ENCODE measurements around the gene MTA2. TPM values are rescaled to one million over a fixed set of nuclear protein-coding genes. Genes with fewer than 3 reads are reported as not detected.

Gene MTA2
- total RNA-seq, 1 donor from 2014 or later, result 91.6 TPM

GRCh38 chr11:62543680-62544444 is 57.8 kb downstream of the MTA2 start:
- no peak for TF ChIP-seq CTCF (IDR thresholded peaks at IDR 0.05)
- Mint-ChIP-seq H3K4me1 (ENCODE audit: unreplicated experiment) (peaks cover 77% of the 10 kb centered on the region), H3K4me3 (ENCODE audit: unreplicated experiment) (peak overlapping the region; percentile 97), H3K9me3 (ENCODE audit: unreplicated experiment) (no peaks in the 10 kb centered on the region), H3K27me3 (ENCODE audit: unreplicated experiment) (no peaks in the 10 kb centered on the region), H3K36me3 (ENCODE audit: unreplicated experiment) (no peaks in the 10 kb centered on the region), H3K27ac (ENCODE audit: unreplicated experiment) (peak overlapping the region; percentile 95)
- no peak for DNase-seq (ENCODE audit: extremely low spot score, unreplicated experiment)

Small RNA genes lying within 50 kb of the gene (microRNA-seq; reads per million reads assigned to microRNA genes)
- gene MIR6747 (ENCODE audit: unreplicated experiment), result not detected

Other genes with a start within 250 kb of the MTA2 start
- gene SCGB1A1, start 182.8 kb downstream of the MTA2 start, total RNA-seq, result not detected in 2 replicates
- gene AHNAK, start 55.1 kb downstream of the MTA2 start, total RNA-seq, result 462 and 503 TPM in 2 replicates
- 1,404 TPM in 2 replicates for gene EEF1G, start 28.0 kb downstream of the MTA2 start, total RNA-seq
- gene TUT1, start 10.3 kb downstream of the MTA2 start, total RNA-seq, result 12.7 and 15.6 TPM in 2 replicates
- gene EML3, start 10.9 kb upstream of the MTA2 start, total RNA-seq, result 78.8 and 80.9 TPM in 2 replicates
- gene ROM1, start 11.4 kb upstream of the MTA2 start, total RNA-seq, result 3.3 and 4.4 TPM in 2 replicates
- 35.8 and 41.4 TPM in 2 replicates for gene B3GAT3, start 20.1 kb upstream of the MTA2 start, total RNA-seq
- gene GANAB, start 44.7 kb upstream of the MTA2 start, total RNA-seq, result 366 and 389 TPM in 2 replicates
- gene INTS5, start 51.4 kb upstream of the MTA2 start, total RNA-seq, result 20.5 and 24.0 TPM in 2 replicates
- 53.6 and 56.3 TPM in 2 replicates for gene C11orf98, start 63.3 kb upstream of the MTA2 start, total RNA-seq
- 19.4 and 27.3 TPM in 2 replicates for gene CSKMT, start 63.4 kb upstream of the MTA2 start, total RNA-seq
- gene UQCC3, start 69.8 kb upstream of the MTA2 start, total RNA-seq, result 6.3 and 6.8 TPM in 2 replicates
- 7.3 and 9.1 TPM in 2 replicates for gene LBHD1, start 70.4 kb upstream of the MTA2 start, total RNA-seq
- 132 and 161 TPM in 2 replicates for gene UBXN1, start 77.2 kb upstream of the MTA2 start, total RNA-seq
- gene LRRN4CL, start 87.7 kb upstream of the MTA2 start, total RNA-seq, result 0.39 and 0.46 TPM in 2 replicates
- 54.1 and 56.7 TPM in 2 replicates for gene BSCL2, start 105.6 kb upstream of the MTA2 start, total RNA-seq
- not detected in 2 replicates for gene GNG3, start 105.8 kb upstream of the MTA2 start, total RNA-seq
- gene HNRNPUL2, start 125.6 kb upstream of the MTA2 start, total RNA-seq, result 52.5 and 56.1 TPM in 2 replicates
- gene TTC9C, start 126.6 kb upstream of the MTA2 start, total RNA-seq, result 32.4 and 36.6 TPM in 2 replicates
- 11.2 and 12.9 TPM in 2 replicates for gene ZBTB3, start 152.3 kb upstream of the MTA2 start, total RNA-seq
- gene POLR2G, start 159.7 kb upstream of the MTA2 start, total RNA-seq, result 83.7 and 98.6 TPM in 2 replicates
- 40.8 and 42.8 TPM in 2 replicates for gene TAF6L, start 169.5 kb upstream of the MTA2 start, total RNA-seq
- 46.7 and 47.7 TPM in 2 replicates for gene TMEM179B, start 185.5 kb upstream of the MTA2 start, total RNA-seq
- 14.5 and 15.2 TPM in 2 replicates for gene TMEM223, start 190.1 kb upstream of the MTA2 start, total RNA-seq
- 92.4 and 97.5 TPM in 2 replicates for gene NXF1, start 203.6 kb upstream of the MTA2 start, total RNA-seq
- 65.3 and 71.0 TPM in 2 replicates for gene STX5, start 230.2 kb upstream of the MTA2 start, total RNA-seq
- not detected in 2 replicates for gene TEX54, start 231.0 kb upstream of the MTA2 start, total RNA-seq
- 40.5 and 42.1 TPM in 2 replicates for gene WDR74, start 237.7 kb upstream of the MTA2 start, total RNA-seq

All from osteocyte (in vitro differentiated cells).